ENCODE data around the gene SLFN13. TPM values are rescaled to one million over a fixed set of nuclear protein-coding genes. Genes with fewer than 3 reads are reported as not detected.

Gene SLFN13
- total and polyA plus RNA-seq, 2 of the 4 experiments (the other 2 are of a cell fraction): 1.7 to 3.9 TPM

DNA sequence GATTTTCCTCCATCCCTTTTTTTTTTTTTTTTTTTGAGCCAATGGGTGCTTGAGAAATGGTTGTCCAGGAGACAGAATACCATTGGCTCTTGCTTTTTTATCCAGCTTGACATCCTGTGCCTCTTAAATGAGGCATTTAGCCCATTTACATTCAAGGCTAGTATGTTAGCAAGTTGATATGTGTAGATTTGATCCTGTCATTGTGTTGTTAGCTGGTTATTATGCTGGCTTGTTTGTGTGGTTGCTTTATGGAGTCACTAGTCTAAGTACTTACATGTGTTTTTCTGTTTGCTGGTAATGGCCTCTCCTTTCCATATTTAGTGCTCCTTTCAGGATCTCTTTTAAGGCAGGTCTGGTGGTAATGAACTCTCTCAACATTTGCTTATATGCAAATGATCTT lies 61.1 kb downstream of the SLFN13 start:
- dilution Hi-C loops (cut with HindIII; ENCODE audit: low sequenced_read_pairs, unreplicated experiment): no loop called here
- POLR2A ChIA-PET (ENCODE audit: unreplicated experiment): no interaction called here

More for the DNA sequence above, 61.1 kb downstream of the SLFN13 start:
- intact Hi-C loops (cut with micrococcal nuclease): no loop called here
- CTCF ChIA-PET: no interaction called here
- DNase-seq: no peak
- no peak overlapping the region for H3K27ac ChIP-seq (ENCODE audit: insufficient read depth, low read length)
- H2BK20ac ChIP-seq (ENCODE audit: low read depth, low read length): no peak overlapping the region
- H4K5ac ChIP-seq (ENCODE audit: low read depth, low read length): no peak overlapping the region
- no peak overlapping the region for H2BK15ac ChIP-seq (ENCODE audit: low read depth, low read length)
- H4K8ac ChIP-seq (ENCODE audit: low read depth in 2 of 2, low read length in 2 of 2): no peak overlapping the region
- no peak overlapping the region for H3K14ac ChIP-seq (replicated peaks; ENCODE audit: low read depth, low read length)
- H3K4me3 ChIP-seq (ENCODE audit: insufficient read depth, low read depth, low read length): no peak overlapping the region
- no peak overlapping the region for H3K4ac ChIP-seq (ENCODE audit: low read depth, low read length)
- H3K4me1 ChIP-seq (ENCODE audit: control insufficient read depth, insufficient read depth, low read length): no peaks in the 10 kb centered on the region
- peaks cover 2% of the 10 kb centered on the region; the same call in 1 of the 2 replicates for H3K9me3 ChIP-seq (ENCODE audit: control insufficient read depth, insufficient read depth, low read length)
- no peaks in the 10 kb centered on the region; the same call in 1 of the 2 replicates for H3K27me3 ChIP-seq (ENCODE audit: control insufficient read depth, insufficient read depth, low read length)
- no peaks in the 10 kb centered on the region for H4K20me1 ChIP-seq (ENCODE audit: insufficient read depth, low read length)
- in situ Hi-C loops (cut with MboI; ENCODE audit: low sequenced_read_pairs): no loop called here
- no peak for TF ChIP-seq BHLHE40 (IDR thresholded peaks at IDR 0.05; ENCODE audit: low read depth, low read length)
- no peak for TF ChIP-seq CHD1 (IDR thresholded peaks at IDR 0.05; ENCODE audit: low read depth, low read length)
- TF ChIP-seq, protein P1, sequence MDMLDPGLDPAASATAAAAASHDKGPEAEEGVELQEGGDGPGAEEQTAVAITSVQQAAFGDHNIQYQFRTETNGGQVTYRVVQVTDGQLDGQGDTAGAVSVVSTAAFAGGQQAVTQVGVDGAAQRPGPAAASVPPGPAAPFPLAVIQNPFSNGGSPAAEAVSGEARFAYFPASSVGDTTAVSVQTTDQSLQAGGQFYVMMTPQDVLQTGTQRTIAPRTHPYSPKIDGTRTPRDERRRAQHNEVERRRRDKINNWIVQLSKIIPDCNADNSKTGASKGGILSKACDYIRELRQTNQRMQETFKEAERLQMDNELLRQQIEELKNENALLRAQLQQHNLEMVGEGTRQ (IDR thresholded peaks at IDR 0.05; ENCODE audit: low read depth, low read length): no peak
- TF ChIP-seq CEBPB (IDR thresholded peaks at IDR 0.05; ENCODE audit: low read depth, low read length): no peak
- TF ChIP-seq, protein P2, sequence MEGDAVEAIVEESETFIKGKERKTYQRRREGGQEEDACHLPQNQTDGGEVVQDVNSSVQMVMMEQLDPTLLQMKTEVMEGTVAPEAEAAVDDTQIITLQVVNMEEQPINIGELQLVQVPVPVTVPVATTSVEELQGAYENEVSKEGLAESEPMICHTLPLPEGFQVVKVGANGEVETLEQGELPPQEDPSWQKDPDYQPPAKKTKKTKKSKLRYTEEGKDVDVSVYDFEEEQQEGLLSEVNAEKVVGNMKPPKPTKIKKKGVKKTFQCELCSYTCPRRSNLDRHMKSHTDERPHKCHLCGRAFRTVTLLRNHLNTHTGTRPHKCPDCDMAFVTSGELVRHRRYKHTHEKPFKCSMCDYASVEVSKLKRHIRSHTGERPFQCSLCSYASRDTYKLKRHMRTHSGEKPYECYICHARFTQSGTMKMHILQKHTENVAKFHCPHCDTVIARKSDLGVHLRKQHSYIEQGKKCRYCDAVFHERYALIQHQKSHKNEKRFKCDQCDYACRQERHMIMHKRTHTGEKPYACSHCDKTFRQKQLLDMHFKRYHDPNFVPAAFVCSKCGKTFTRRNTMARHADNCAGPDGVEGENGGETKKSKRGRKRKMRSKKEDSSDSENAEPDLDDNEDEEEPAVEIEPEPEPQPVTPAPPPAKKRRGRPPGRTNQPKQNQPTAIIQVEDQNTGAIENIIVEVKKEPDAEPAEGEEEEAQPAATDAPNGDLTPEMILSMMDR (conservative IDR thresholded peaks at IDR 0.05; ENCODE audit: low read depth, low read length): no peak
- no peak for TF ChIP-seq MAFK (IDR thresholded peaks at IDR 0.05; ENCODE audit: low read depth, low read length)
- no peak for TF ChIP-seq MAZ (IDR thresholded peaks at IDR 0.05; ENCODE audit: borderline replicate concordance, low read depth, low read length)
- TF ChIP-seq MXI1 (IDR thresholded peaks at IDR 0.05; ENCODE audit: borderline replicate concordance, low read depth, low read length): no peak
- no peak for TF ChIP-seq RFX5 (IDR thresholded peaks at IDR 0.05; ENCODE audit: low read depth, low read length)
- ATAC-seq (ENCODE audit: low read depth): no peak
- no peak overlapping the region for H2BK120ac ChIP-seq (ENCODE audit: low read depth, low read length)
- H4K91ac ChIP-seq (ENCODE audit: insufficient read depth, low read depth, low read length): no peak overlapping the region
- no peaks in the 10 kb centered on the region for H3K36me3 ChIP-seq (ENCODE audit: control insufficient read depth, insufficient read depth, low read length)
- no peak overlapping the region for H2AFZ ChIP-seq (replicated peaks; ENCODE audit: low read length, poor library complexity)
- H2BK5ac ChIP-seq (ENCODE audit: low read depth, low read length, poor library complexity, severe bottlenecking): no peak overlapping the region
- no peak overlapping the region for H3K56ac ChIP-seq (ENCODE audit: extremely low read depth, insufficient read depth, low read length)
- no peak overlapping the region for H2AK9ac ChIP-seq (replicated peaks; ENCODE audit: low read depth, low read length, poor library complexity)
- H3K9me1 ChIP-seq (ENCODE audit: insufficient read depth, low read length): no peaks in the 10 kb centered on the region
- H3K9ac ChIP-seq (ENCODE audit: low read depth, low read length): no peak overlapping the region
- no peak overlapping the region for H3K18ac ChIP-seq (ENCODE audit: low read depth, low read length)
- H3K4me2 ChIP-seq (ENCODE audit: low read depth, low read length): no peak overlapping the region
- no peaks in the 10 kb centered on the region for H3K79me1 ChIP-seq (ENCODE audit: low read depth in 1 of 2, low read length in 2 of 2)
- no peak overlapping the region for H3K23ac ChIP-seq (ENCODE audit: low read depth, low read length)
- H2AK5ac ChIP-seq (ENCODE audit: low read depth, low read length): no peak overlapping the region
- no TSS peak for BruUV-seq (replicated peaks)

All from IMR-90 (cell line).